ENCODE results near the gene ZFHX2.

Gene ZFHX2

DNA sequence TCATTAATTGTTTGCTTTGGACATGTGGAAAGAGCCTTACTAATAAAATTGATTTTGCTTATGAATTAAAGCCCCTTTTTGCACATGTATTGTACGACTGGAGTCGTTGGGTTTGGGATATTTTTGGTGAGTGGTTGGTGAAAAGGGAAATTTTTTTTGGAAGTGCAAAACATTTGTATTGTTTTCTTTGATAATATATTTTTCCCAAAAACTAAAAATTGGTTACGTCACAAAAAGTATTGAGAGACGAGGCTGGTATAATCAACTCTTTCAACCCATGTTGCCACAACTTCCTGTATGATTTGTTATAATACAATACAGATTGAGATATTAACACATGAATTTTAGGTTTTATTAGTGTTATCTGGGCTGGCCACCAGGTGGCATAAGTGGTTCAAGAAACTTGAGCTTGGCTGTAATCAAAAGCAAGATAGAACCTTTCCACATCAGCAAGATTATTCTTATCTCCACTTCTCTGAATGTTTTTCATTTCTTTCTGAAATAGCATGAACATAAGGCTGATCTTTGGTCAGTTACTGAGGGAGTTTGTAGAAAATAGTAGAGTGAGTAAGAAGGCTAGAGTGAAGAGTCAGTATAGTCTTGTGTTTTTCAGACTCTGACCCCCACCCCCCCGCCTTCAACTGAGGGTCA lies 73.3 kb downstream of the ZFHX2 start:
- H3K36me3 ChIP-seq (ENCODE audit: low read depth): peaks cover 81% of the 10 kb centered on the region
- TF ChIP-seq, protein P1, sequence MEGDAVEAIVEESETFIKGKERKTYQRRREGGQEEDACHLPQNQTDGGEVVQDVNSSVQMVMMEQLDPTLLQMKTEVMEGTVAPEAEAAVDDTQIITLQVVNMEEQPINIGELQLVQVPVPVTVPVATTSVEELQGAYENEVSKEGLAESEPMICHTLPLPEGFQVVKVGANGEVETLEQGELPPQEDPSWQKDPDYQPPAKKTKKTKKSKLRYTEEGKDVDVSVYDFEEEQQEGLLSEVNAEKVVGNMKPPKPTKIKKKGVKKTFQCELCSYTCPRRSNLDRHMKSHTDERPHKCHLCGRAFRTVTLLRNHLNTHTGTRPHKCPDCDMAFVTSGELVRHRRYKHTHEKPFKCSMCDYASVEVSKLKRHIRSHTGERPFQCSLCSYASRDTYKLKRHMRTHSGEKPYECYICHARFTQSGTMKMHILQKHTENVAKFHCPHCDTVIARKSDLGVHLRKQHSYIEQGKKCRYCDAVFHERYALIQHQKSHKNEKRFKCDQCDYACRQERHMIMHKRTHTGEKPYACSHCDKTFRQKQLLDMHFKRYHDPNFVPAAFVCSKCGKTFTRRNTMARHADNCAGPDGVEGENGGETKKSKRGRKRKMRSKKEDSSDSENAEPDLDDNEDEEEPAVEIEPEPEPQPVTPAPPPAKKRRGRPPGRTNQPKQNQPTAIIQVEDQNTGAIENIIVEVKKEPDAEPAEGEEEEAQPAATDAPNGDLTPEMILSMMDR (IDR thresholded peaks at IDR 0.05; ENCODE audit: poor library complexity, severe bottlenecking): peak; percentile 89
- ATAC-seq (ENCODE audit: low read depth): peak; percentile 65

DNA sequence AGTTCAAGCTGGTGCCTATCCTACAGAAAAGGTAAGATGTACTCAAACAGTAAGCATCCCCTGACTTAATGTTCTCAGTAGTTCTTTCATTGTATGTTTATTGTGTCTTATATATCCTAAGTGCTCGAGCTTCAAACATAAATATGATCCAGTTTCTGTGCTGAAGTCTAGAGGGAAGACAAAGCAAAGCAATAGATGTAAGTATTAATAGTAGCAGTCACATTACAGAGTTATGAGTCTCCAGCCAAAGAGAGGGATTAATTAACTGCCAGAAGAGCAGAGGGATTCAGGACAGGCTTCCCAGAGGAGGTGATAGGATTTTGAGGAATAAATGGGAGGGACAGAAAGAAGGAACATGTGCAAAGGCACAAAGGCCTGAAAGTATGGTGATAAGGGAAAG lies 80.6 kb downstream of the ZFHX2 start:
- ATAC-seq (ENCODE audit: low read depth): no peak
- Histone ChIP-seq H3K4me1 (ENCODE audit: insufficient read depth, poor library complexity, severe bottlenecking) (peaks cover 3% of the 10 kb centered on the region), H3K36me3 (ENCODE audit: low read depth) (peaks cover 61% of the 10 kb centered on the region), H3K27ac (ENCODE audit: poor library complexity, severe bottlenecking) (no peak overlapping the region), H3K27me3 (ENCODE audit: insufficient read depth, poor library complexity, severe bottlenecking) (no peaks in the 10 kb centered on the region), H3K4me3 (ENCODE audit: severe bottlenecking) (no peak overlapping the region), H3K9me3 (ENCODE audit: severe bottlenecking) (no peaks in the 10 kb centered on the region)
- DNase-seq (ENCODE audit: low spot score): no peak
- TF ChIP-seq, protein P1 (IDR thresholded peaks at IDR 0.05; ENCODE audit: poor library complexity, severe bottlenecking): no peak

More for the DNA sequence above, 73.3 kb downstream of the ZFHX2 start:
- Histone ChIP-seq H3K4me3 (ENCODE audit: severe bottlenecking) (no peak overlapping the region), H3K4me1 (ENCODE audit: insufficient read depth, poor library complexity, severe bottlenecking) (no peaks in the 10 kb centered on the region), H3K27ac (ENCODE audit: poor library complexity, severe bottlenecking) (no peak overlapping the region), H3K27me3 (ENCODE audit: insufficient read depth, poor library complexity, severe bottlenecking) (no peaks in the 10 kb centered on the region), H3K9me3 (ENCODE audit: severe bottlenecking) (no peaks in the 10 kb centered on the region)
- DNase-seq (ENCODE audit: low spot score): no peak
